Measurements from ENCODE around the gene KPNA1. TPM values are rescaled to one million over a fixed set of nuclear protein-coding genes. Genes with fewer than 3 reads are reported as not detected.
"Not testable (repeated sequence)": the region's sequence is repeated elsewhere in the genome, so short reads cannot be mapped to it uniquely, and the experiment has no call there.

Gene KPNA1
- total RNA-seq, 1 donor from 2014 or later = 73.4 TPM

DNA sequence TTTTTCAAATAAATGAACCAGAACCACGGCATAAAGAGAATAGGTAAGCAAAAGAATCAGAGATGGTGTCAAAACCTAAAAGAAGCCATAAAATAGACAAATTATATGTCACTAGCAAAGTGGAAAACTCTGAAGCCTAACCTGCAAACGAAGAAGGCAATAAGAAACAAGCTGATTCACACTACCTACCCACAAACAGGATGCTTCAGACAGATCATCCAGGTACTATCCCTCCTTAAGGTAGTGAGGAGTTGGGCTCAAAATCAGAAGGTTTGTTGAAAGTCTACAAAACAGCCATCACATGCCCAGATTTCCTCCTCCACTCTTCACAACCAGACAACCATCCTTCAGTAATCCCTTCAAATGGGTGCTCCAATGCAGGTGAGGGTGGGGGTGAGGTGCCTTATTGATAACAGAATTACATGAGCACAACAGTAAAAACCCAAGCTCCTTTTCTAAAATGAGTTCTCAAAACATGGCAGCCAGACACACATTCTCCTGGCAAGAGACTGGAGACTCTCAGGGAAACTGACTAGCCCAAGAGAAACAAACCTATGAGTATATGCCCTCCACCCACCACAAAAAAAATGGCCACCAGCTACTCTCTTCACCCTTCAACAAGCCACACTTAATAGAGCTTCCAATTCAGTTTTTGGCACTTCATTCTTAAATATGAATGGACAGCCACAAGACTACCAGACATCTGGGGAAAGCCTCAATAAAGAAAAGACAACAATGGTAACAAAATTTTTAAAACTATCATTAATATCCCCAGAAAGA, 6.4 kb downstream of the KPNA1 start:
- TF ChIP-seq, protein P1, sequence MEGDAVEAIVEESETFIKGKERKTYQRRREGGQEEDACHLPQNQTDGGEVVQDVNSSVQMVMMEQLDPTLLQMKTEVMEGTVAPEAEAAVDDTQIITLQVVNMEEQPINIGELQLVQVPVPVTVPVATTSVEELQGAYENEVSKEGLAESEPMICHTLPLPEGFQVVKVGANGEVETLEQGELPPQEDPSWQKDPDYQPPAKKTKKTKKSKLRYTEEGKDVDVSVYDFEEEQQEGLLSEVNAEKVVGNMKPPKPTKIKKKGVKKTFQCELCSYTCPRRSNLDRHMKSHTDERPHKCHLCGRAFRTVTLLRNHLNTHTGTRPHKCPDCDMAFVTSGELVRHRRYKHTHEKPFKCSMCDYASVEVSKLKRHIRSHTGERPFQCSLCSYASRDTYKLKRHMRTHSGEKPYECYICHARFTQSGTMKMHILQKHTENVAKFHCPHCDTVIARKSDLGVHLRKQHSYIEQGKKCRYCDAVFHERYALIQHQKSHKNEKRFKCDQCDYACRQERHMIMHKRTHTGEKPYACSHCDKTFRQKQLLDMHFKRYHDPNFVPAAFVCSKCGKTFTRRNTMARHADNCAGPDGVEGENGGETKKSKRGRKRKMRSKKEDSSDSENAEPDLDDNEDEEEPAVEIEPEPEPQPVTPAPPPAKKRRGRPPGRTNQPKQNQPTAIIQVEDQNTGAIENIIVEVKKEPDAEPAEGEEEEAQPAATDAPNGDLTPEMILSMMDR (IDR thresholded peaks at IDR 0.05) = no peak
- Mint-ChIP-seq H3K4me1 (ENCODE audit: unreplicated experiment) (peaks cover 36% of the 10 kb centered on the region), H3K9me3 (ENCODE audit: unreplicated experiment) (no peaks in the 10 kb centered on the region), H3K36me3 (ENCODE audit: unreplicated experiment) (peaks cover 4% of the 10 kb centered on the region), H3K4me3 (ENCODE audit: unreplicated experiment) (no peak overlapping the region), H3K27ac (ENCODE audit: unreplicated experiment) (no peak overlapping the region), H3K27me3 (ENCODE audit: unreplicated experiment) (no peaks in the 10 kb centered on the region)
- no peak for DNase-seq (ENCODE audit: extremely low spot score, unreplicated experiment)

DNA sequence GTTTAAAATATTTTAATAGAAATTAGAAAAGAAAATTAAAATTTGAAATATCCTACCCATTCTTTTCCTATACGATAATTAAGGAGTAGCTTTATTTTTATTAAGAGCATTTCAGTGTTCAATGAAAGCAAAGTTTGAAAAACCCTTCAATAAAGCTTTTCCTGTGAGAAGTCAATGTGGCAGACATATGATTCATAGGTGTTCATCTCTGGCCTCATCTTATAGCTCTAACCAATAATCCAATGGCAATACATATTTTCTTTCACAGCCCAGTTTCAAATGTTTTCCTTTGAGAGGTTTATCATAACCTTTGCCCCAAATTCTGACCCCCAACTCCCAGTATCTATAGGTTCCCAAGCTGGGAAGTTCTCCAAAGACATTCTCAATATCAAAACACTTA, 8.3 kb downstream of the KPNA1 start:
- DNase-seq (ENCODE audit: extremely low spot score, unreplicated experiment) = no peak
- TF ChIP-seq, protein P1 (IDR thresholded peaks at IDR 0.05) = no peak
- Mint-ChIP-seq H3K27me3 (ENCODE audit: unreplicated experiment) (no peaks in the 10 kb centered on the region), H3K36me3 (ENCODE audit: unreplicated experiment) (peaks cover 4% of the 10 kb centered on the region), H3K4me3 (ENCODE audit: unreplicated experiment) (no peak overlapping the region), H3K27ac (ENCODE audit: unreplicated experiment) (no peak overlapping the region), H3K9me3 (ENCODE audit: unreplicated experiment) (no peaks in the 10 kb centered on the region), H3K4me1 (ENCODE audit: unreplicated experiment) (peaks cover 20% of the 10 kb centered on the region)

DNA sequence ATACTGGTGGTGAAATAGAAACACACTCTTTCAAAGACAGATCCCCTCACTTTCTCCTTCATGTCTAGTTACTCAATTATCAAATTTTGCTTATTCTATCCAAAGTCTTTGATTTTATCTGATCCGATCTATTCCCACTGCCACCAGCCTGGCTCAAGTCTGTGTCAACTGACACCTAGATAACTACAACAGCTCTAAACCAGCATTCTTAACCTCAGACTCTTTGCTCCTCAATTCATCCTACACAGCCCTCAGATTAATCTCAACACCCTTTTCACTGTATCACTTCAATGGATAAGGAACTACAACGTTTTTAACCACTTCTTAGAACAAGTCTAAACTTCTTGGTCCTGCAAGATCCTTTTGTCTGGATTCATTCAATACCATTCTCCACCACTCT, 9.1 kb downstream of the KPNA1 start:
- no peaks in the 10 kb centered on the region for H3K27me3 Mint-ChIP-seq (ENCODE audit: unreplicated experiment)
- no peaks in the 10 kb centered on the region for H3K9me3 Mint-ChIP-seq (ENCODE audit: unreplicated experiment)
- no peak for DNase-seq (ENCODE audit: extremely low spot score, unreplicated experiment)
- TF ChIP-seq, protein P1 (IDR thresholded peaks at IDR 0.05) = no peak
- peaks cover 5% of the 10 kb centered on the region for H3K36me3 Mint-ChIP-seq (ENCODE audit: unreplicated experiment)
- H3K4me3 Mint-ChIP-seq (ENCODE audit: unreplicated experiment) = no peak overlapping the region
- H3K4me1 Mint-ChIP-seq (ENCODE audit: unreplicated experiment) = peaks cover 12% of the 10 kb centered on the region
- no peak overlapping the region for H3K27ac Mint-ChIP-seq (ENCODE audit: unreplicated experiment)

GRCh38 chr3:122502941-122503340, 11.8 kb downstream of the KPNA1 start:
- Mint-ChIP-seq H3K27me3 (ENCODE audit: unreplicated experiment) (no peaks in the 10 kb centered on the region), H3K4me1 (ENCODE audit: unreplicated experiment) (peaks cover 12% of the 10 kb centered on the region), H3K36me3 (ENCODE audit: unreplicated experiment) (peaks cover 1% of the 10 kb centered on the region), H3K9me3 (ENCODE audit: unreplicated experiment) (no peaks in the 10 kb centered on the region), H3K4me3 (ENCODE audit: unreplicated experiment) (no peak overlapping the region), H3K27ac (ENCODE audit: unreplicated experiment) (no peak overlapping the region)
- no peak for DNase-seq (ENCODE audit: extremely low spot score, unreplicated experiment)
- TF ChIP-seq, protein P1 (IDR thresholded peaks at IDR 0.05) = no peak

- TF ChIP-seq, protein P1 (IDR thresholded peaks at IDR 0.05) = no peak
- Mint-ChIP-seq H3K36me3 (ENCODE audit: unreplicated experiment) (peaks cover 1% of the 10 kb centered on the region), H3K27me3 (ENCODE audit: unreplicated experiment) (no peaks in the 10 kb centered on the region), H3K9me3 (ENCODE audit: unreplicated experiment) (no peaks in the 10 kb centered on the region), H3K27ac (ENCODE audit: unreplicated experiment) (no peak overlapping the region), H3K4me3 (ENCODE audit: unreplicated experiment) (no peak overlapping the region), H3K4me1 (ENCODE audit: unreplicated experiment) (peaks cover 20% of the 10 kb centered on the region)
- DNase-seq (ENCODE audit: extremely low spot score, unreplicated experiment) = no peak
Observed at GRCh38 chr3:122502139-122502538, 12.6 kb downstream of the KPNA1 start.

- Mint-ChIP-seq H3K27ac (ENCODE audit: unreplicated experiment) (peak overlapping the region; percentile 43), H3K4me1 (ENCODE audit: unreplicated experiment) (peaks cover 22% of the 10 kb centered on the region)
- not testable (repeated sequence) for H3K36me3 Mint-ChIP-seq (ENCODE audit: unreplicated experiment); H3K4me3 Mint-ChIP-seq (ENCODE audit: unreplicated experiment); DNase-seq (ENCODE audit: extremely low spot score, unreplicated experiment); H3K9me3 Mint-ChIP-seq (ENCODE audit: unreplicated experiment); H3K27me3 Mint-ChIP-seq (ENCODE audit: unreplicated experiment)
Observed at GRCh38 chr3:122500964-122501363, 13.8 kb downstream of the KPNA1 start.

Data from osteocyte (in vitro differentiated cells).